ENCODE results near the gene SAE1.

The SAE1 gene

DNA sequence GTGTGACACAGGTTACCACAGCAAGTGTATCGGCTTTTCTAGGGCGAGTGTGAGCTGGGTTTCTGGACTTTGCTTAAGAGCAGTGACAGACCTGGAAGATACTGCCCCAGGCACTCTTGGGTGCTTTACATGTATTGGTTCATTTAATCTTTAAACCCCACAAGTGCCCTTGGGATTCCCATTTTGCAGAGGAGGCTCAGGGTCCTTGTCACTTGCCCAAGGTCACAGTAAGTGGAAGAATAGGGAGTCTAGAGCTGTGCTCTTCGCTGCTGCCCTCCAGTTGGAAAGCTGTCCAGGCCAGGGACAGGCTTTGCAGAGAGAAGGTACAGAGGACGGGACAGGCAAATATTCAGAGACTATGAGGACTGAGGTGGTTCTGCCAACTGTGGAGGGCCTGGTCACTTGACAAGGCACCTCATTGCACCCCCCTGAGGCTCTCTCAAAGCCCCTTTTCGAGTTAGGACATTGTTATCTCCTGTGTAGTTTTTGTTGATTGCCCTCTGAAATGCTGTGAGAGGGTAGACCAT, 57.9 kb downstream of the SAE1 start:
- H3K36me3 Mint-ChIP-seq, result peaks cover 16% of the 10 kb centered on the region
- H3K27ac Mint-ChIP-seq, result peak overlapping the region; percentile 98
- H3K4me1 Mint-ChIP-seq (ENCODE audit: low read depth), result peaks cover 79% of the 10 kb centered on the region

DNA sequence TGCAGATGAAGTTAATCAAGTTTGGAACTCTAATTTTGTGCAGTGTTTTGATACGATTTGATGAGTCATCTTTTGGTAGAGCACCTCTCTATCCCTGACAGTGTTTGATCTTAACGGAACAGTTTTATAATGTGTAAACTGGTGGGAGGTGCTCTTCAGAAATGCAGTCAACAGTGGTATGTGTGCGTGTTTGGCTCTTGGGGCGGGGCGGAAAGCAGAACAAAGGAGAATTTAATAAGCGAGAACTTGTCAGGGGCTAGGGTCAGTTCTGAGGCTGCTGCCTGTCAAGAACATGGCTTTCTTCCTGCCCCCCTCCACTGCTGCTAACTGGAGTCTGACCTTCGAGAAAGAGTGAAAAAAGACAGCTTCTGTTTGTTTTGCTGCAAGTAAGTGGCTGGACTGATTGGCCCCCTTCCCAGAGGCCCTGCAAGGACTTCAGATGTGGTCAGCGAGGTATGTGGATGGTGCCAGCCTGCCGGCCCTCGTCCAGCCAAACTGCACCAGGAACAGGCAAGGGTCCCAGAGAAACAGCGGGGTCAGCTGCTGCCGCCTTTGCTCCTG, 59.6 kb downstream of the SAE1 start:
- Mint-ChIP-seq H3K36me3 (peaks cover 14% of the 10 kb centered on the region), H3K9me3 (ENCODE audit: low read depth) (no peaks in the 10 kb centered on the region), H3K27me3 (no peaks in the 10 kb centered on the region), H3K4me3 (peak overlapping the region; percentile 69), H3K4me1 (ENCODE audit: low read depth) (peaks cover 75% of the 10 kb centered on the region), H3K27ac (peak overlapping the region; percentile 98)

More for the DNA sequence above, 57.9 kb downstream of the SAE1 start:
- Mint-ChIP-seq H3K27me3 (no peaks in the 10 kb centered on the region), H3K4me3 (peak overlapping the region; percentile 32), H3K9me3 (ENCODE audit: low read depth) (no peaks in the 10 kb centered on the region)

GRCh38 chr19:47195434-47195833, 64.8 kb downstream of the SAE1 start:
- Mint-ChIP-seq H3K27ac (peak overlapping the region; percentile 89), H3K4me3 (no peak overlapping the region), H3K36me3 (peaks cover 9% of the 10 kb centered on the region)

GRCh38 chr19:47197141-47197540, 66.5 kb downstream of the SAE1 start:
- H3K4me3 Mint-ChIP-seq, result no peak overlapping the region
- no peaks in the 10 kb centered on the region for H3K9me3 Mint-ChIP-seq (ENCODE audit: low read depth)
- H3K4me1 Mint-ChIP-seq (ENCODE audit: low read depth), result peaks cover 21% of the 10 kb centered on the region
- H3K27ac Mint-ChIP-seq, result peak overlapping the region; percentile 19
- peaks cover 4% of the 10 kb centered on the region for H3K36me3 Mint-ChIP-seq
- H3K27me3 Mint-ChIP-seq, result no peaks in the 10 kb centered on the region

More at GRCh38 chr19:47195434-47195833, 64.8 kb downstream of the SAE1 start:
- Mint-ChIP-seq H3K27me3 (no peaks in the 10 kb centered on the region), H3K4me1 (ENCODE audit: low read depth) (peaks cover 35% of the 10 kb centered on the region), H3K9me3 (ENCODE audit: low read depth) (no peaks in the 10 kb centered on the region)

- H3K4me1 Mint-ChIP-seq (ENCODE audit: low read depth), result peaks cover 14% of the 10 kb centered on the region
- no peaks in the 10 kb centered on the region for H3K27me3 Mint-ChIP-seq
- H3K9me3 Mint-ChIP-seq (ENCODE audit: low read depth), result no peaks in the 10 kb centered on the region
- no peak overlapping the region for H3K4me3 Mint-ChIP-seq
- no peak overlapping the region for H3K27ac Mint-ChIP-seq
- peaks cover 8% of the 10 kb centered on the region for H3K36me3 Mint-ChIP-seq
Measured at GRCh38 chr19:47200530-47200929, 69.9 kb downstream of the SAE1 start.

DNA sequence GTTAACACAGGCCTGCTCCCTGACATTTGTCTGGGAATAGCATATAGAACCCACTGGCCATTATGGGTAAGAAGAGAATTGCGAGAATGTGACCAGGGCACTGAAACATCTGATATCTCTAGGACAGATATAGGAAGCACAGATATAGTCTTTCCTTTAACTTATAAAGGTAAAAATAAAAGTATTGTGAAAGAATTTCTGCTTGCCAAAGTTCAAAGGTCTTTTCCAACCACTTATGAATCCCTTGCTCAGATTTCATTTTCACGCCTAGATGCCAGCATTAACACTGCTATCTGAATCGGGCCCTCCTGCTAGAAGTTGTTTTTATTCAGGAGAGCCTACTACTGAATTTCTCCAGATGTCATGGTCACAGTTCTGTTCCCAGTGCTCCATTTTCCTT, 72.6 kb downstream of the SAE1 start:
- H3K36me3 Mint-ChIP-seq, result peaks cover 6% of the 10 kb centered on the region
- no peak overlapping the region for H3K27ac Mint-ChIP-seq

DNA sequence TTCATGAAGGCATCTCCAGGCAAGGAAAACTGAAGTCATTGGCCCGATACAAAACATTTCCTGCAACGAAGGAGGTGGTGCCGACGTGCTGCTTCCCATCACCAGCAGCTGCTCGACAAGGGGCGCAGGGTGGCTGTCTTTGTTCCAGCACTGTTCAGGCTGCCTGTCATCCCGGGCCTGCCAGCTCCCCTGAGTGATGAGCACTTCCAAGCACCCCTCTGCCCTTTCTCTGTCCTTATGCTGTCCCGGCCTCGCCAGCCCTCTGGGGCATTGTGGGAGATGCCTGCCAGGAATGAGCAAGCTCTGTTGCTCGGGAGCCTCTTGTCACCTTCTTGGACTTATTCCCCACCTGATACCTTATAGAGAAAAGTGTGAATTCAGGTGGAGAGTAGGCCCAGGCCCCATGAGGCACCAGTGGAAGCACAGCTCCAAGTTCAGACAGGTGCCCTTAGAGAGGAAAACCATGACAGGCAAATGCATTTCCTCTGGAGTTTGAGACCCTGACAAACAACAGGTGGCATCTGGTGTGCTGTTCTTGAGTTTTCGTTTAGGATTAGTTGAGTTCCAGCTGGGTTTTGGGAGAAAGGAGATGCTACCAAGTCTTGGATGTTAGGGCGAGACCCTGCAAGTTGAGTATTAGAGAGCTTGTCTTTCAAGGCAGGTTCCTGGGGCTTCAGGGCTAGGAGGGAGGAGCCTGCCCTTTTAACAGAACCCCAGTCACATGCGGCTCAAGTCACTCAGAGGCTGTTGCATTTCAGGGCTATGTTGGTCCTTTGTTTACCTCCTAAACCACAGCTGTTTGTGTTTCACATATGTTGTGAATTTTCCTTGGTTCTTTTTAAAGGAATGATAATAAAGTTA, 78.9 kb downstream of the SAE1 start:
- Mint-ChIP-seq H3K27me3 (no peaks in the 10 kb centered on the region), H3K9me3 (ENCODE audit: low read depth) (no peaks in the 10 kb centered on the region), H3K4me3 (no peak overlapping the region), H3K36me3 (peaks cover 5% of the 10 kb centered on the region), H3K4me1 (ENCODE audit: low read depth) (peaks cover 17% of the 10 kb centered on the region), H3K27ac (peak overlapping the region; percentile 19)

More for the DNA sequence above, 72.6 kb downstream of the SAE1 start:
- H3K4me1 Mint-ChIP-seq (ENCODE audit: low read depth), result peaks cover 14% of the 10 kb centered on the region
- no peaks in the 10 kb centered on the region for H3K9me3 Mint-ChIP-seq (ENCODE audit: low read depth)
- no peak overlapping the region for H3K4me3 Mint-ChIP-seq
- H3K27me3 Mint-ChIP-seq, result no peaks in the 10 kb centered on the region

DNA sequence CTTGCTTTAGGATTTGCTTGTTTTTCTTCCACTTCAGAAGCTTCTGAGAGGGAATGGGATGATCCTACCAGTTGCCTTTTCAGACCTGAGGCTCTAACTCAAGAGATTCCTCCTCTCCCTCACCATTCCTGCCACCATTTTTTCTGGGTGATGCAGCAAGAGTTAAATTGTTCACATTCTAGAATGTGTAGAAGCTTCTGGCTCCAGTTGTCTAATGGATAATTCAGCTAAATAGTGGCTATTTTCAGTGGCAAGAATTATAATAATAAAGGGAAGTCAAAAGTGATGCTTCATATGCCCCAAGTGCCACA, 79.5 kb downstream of the SAE1 start:
- Mint-ChIP-seq H3K36me3 (peaks cover 5% of the 10 kb centered on the region), H3K9me3 (ENCODE audit: low read depth) (no peaks in the 10 kb centered on the region), H3K27ac (peak overlapping the region; percentile 90), H3K27me3 (no peaks in the 10 kb centered on the region), H3K4me1 (ENCODE audit: low read depth) (peaks cover 17% of the 10 kb centered on the region), H3K4me3 (no peak overlapping the region)

DNA sequence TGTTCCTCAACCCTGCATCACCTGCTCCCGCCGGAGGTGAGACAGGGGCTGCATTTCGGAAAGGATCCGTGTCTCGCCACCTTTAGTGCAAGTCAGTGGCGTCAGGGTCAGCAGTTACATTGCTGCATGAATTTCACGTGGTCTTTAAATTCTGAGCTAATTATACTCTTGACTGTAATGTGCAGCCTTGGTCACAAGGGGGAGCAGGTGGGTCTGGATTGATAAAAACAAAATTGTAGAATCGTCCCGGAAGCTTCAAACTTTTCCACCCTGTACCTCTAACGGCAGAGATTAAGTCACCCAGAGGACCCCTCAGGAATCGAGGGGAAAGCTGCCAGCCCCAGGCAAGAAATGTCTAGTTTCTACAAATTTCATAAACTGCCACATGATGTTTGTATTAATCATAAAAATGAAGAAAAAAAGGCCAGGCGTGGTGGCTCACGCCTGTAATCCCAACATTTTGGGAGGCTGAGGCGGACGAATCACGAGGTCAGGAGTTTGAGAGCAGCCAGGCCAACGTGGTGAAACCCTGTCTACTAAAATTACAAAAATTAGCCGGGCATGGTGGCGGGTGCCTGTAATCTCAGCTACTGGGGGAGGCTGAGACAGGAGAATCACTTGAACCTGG, 80.2 kb downstream of the SAE1 start:
- peak overlapping the region; percentile 46 for H3K4me3 Mint-ChIP-seq
- H3K9me3 Mint-ChIP-seq (ENCODE audit: low read depth), result no peaks in the 10 kb centered on the region
- H3K4me1 Mint-ChIP-seq (ENCODE audit: low read depth), result peaks cover 14% of the 10 kb centered on the region
- no peaks in the 10 kb centered on the region for H3K27me3 Mint-ChIP-seq
- H3K27ac Mint-ChIP-seq, result peak overlapping the region; percentile 90
- peaks cover 5% of the 10 kb centered on the region for H3K36me3 Mint-ChIP-seq

- no peaks in the 10 kb centered on the region for H3K27me3 Mint-ChIP-seq
- peaks cover 3% of the 10 kb centered on the region for H3K36me3 Mint-ChIP-seq
- H3K9me3 Mint-ChIP-seq (ENCODE audit: low read depth), result no peaks in the 10 kb centered on the region
- H3K4me1 Mint-ChIP-seq (ENCODE audit: low read depth), result peaks cover 7% of the 10 kb centered on the region
- no peak overlapping the region for H3K4me3 Mint-ChIP-seq
- no peak overlapping the region for H3K27ac Mint-ChIP-seq
Measured at GRCh38 chr19:47215581-47215980, 84.9 kb downstream of the SAE1 start.

DNA sequence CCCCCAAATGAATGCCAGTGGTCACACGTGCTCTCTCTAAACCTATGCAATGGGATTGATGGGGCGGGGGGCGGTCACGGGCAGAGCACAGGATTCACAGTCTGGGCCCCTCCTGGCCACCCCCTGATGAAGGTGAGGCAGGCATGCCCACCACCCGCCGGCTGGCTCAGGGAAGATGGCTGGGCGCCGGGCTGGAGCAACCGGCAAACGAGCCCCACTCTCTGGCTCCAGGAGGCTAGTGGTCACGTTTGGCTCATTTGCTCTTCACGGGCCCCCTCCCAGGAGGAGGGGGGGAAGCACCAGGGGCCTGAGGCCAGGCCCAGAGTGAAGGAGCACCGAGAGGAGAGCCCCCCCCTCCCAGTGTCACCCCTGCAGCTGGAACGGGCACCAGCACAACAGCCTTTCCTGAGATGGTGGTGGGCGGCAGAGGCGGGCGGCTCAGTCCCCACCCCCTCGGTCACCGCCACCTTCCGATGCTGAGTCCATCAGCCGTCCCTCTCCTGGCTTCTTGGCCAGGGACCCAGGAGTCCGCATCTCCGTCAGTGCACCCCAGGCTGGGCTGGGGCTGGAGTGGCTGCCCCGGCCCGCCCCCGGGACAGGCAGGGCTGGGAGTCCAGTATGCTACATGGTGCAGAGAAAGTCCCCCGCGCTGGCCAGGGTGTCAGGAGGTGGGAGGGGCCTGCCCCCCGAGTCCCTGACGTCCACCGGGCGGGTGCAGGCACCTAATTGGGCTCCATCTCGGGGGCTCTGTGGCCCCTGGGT, 90.6 kb downstream of the SAE1 start:
- H3K4me1 Mint-ChIP-seq (ENCODE audit: low read depth), result peaks cover 4% of the 10 kb centered on the region
- no peaks in the 10 kb centered on the region for H3K36me3 Mint-ChIP-seq
- no peak overlapping the region for H3K4me3 Mint-ChIP-seq
- H3K9me3 Mint-ChIP-seq (ENCODE audit: low read depth), result no peaks in the 10 kb centered on the region
- H3K27ac Mint-ChIP-seq, result no peak overlapping the region
- H3K27me3 Mint-ChIP-seq, result no peaks in the 10 kb centered on the region

GRCh38 chr19:47221890-47222289, 91.3 kb downstream of the SAE1 start:
- H3K9me3 Mint-ChIP-seq (ENCODE audit: low read depth), result no peaks in the 10 kb centered on the region
- H3K4me1 Mint-ChIP-seq (ENCODE audit: low read depth), result peaks cover 7% of the 10 kb centered on the region
- no peaks in the 10 kb centered on the region for H3K36me3 Mint-ChIP-seq
- no peak overlapping the region for H3K27ac Mint-ChIP-seq
- H3K4me3 Mint-ChIP-seq, result no peak overlapping the region
- H3K27me3 Mint-ChIP-seq, result no peaks in the 10 kb centered on the region

GRCh38 chr19:47225746-47226425, 95.3 kb downstream of the SAE1 start:
- Mint-ChIP-seq H3K9me3 (ENCODE audit: low read depth) (no peaks in the 10 kb centered on the region), H3K36me3 (no peaks in the 10 kb centered on the region), H3K27ac (peak overlapping the region; percentile 78), H3K27me3 (no peaks in the 10 kb centered on the region), H3K4me3 (peak overlapping the region; percentile 68), H3K4me1 (ENCODE audit: low read depth) (peaks cover 13% of the 10 kb centered on the region)

Data from activated naive CD8-positive, alpha-beta T cell (primary cell).